Heart right ventricle (tissue), 16 donors: ENCODE measurements around the gene ZBTB7C. TPM values are rescaled to one million over a fixed set of nuclear protein-coding genes. Genes with fewer than 3 reads are reported as not detected.
A peak's percentile ranks its signal among the peaks of the same experiment; 100 is the strongest.

Experiments
- ATAC-seq, 8 donors: fragments of 200-7000 bp; cut with Tn5 transposase; one replicate each; pipeline ENCODE4 v1.9.1; 2020; ENCODE audit warnings: mild to moderate bottlenecking in 8 of 8, moderate library complexity in 8 of 8, moderate number of reproducible peaks in 1 of 8
- DNase-seq, 2 donors: peaks; one replicate each; pipeline ENCODE4 v3.0.0-alpha.2; 2020
- H3K27ac ChIP-seq, 10 donors: fragments of 200-600 bp; sonication (generic) in 2 of 10; one replicate each; pipeline versions ENCODE4 v1.5.0 to v1.8.0; 2020 to 2022; ENCODE audit warnings: mild to moderate bottlenecking in 3 of 10
- H3K27me3 ChIP-seq, 7 donors: fragments of 200-600 bp; one replicate each; pipeline ENCODE4 v1.8.0; 2021 to 2022; ENCODE audit warnings: mild to moderate bottlenecking in 2 of 7
- H3K36me3 ChIP-seq, 9 donors: fragments of 200-600 bp; sonication (generic) in 1 of 9; one replicate each; pipeline versions ENCODE4 v1.5.0 to v1.8.0; 2020 to 2022; ENCODE audit warnings: mild to moderate bottlenecking in 2 of 9
- H3K4me1 ChIP-seq, 9 donors: fragments of 200-600 bp; sonication (generic) in 1 of 9; one replicate each; pipeline versions ENCODE4 v1.5.0 to v1.8.0; 2020 to 2022; ENCODE audit warnings: mild to moderate bottlenecking in 4 of 9
- H3K4me3 ChIP-seq, 10 donors: fragments of 200-600 bp; sonication (generic) in 2 of 10; one replicate each; pipeline versions ENCODE4 v1.5.0 to v1.8.0; 2020 to 2022; ENCODE audit warnings: mild to moderate bottlenecking in 7 of 10, moderate library complexity in 2 of 10
- H3K9me3 ChIP-seq, 11 donors: fragments of 200-600 bp in 10 of 11; sonication (generic) in 2 of 11; one replicate each; pipeline versions ENCODE4 v1.5.0 to v1.8.0; 2013 to 2022; ENCODE audit warnings: mild to moderate bottlenecking in 2 of 11, control low read depth in 1 of 11, moderate library complexity in 1 of 11
- WGBS, 2 donors: extraction: QIAGEN DNeasy Blood & Tissue Kit; methylation state at CpG; one replicate each; pipeline ENCODE4 v1.1.7; 2013; ENCODE audit warnings: inconsistent platforms in 1 of 2; 5-methylcytosine and 5-hydroxymethylcytosine counted together
- intact Hi-C, 10 donors: fragments of 100-400 bp; cut with DNase I; formaldehyde crosslinking; loops; one replicate each; pipeline versions ENCODE4 v1.11.1 to v1.14.2; 2022
- polyA plus RNA-seq, 2 donors: library from polyadenylated mRNA; stranded (reverse); fragments of 200-250 nt; gene quantifications; one replicate each; pipeline ENCODE4 v1.2.3, GENCODE V29; 2013
- total RNA-seq, 10 donors: library from RNA; stranded (reverse); fragmentation: NEBNext Ultra II Directional in 3 of 10; extraction: Animal tissue kit (Norgen Biotek cat#: 25700) in 3 of 10; gene quantifications; one replicate each; pipeline versions ENCODE4 v1.2.1 to v1.2.4, GENCODE V29; 2021 to 2023
- TF ChIP-seq, protein P1 (sequence below), 9 donors: fragments of 200-600 bp; sonication (generic) in 2 of 9; IDR thresholded peaks; one replicate each; pipeline versions ENCODE4 v1.5.0 to v1.8.0; 2021 to 2022; ENCODE audit warnings: antibody characterized with exemption in 9 of 9, mild to moderate bottlenecking in 5 of 9, moderate library complexity in 1 of 9
- donor health status: Arrhythmogenic right ventricular cardiomyopathy.
- donor health status: ischemic (EF 13 %, LVEDD 7.1; RV severe dilation, severe dysfunction).
- donor health status: healthy with polysubstance abuse.
- donor health status: DM: no; HTN: yes; CAD: no.
- donor health status: DM: no; HTN: no; CAD: no.
- donor health status: ischemic (EF 25% LVEDD 6.9; RV normal size, moderate dysfunction).
- donor health status: ischemic (EF 25% LVEDD 5.7; RV mildly dilated, moderate dysfunction).
- donor health status: healthy.
- donor health status: DM: yes; HTN: yes; CAD: no.
- donor health status: Ischemic cardiomyopathy.
- donor health status: ischemic (EF 35%, LVEDD 5.7; RV mildly dilated, moderate dysfunction).
- donor health status: nonischemic (EF 11% LVEDD 7.7; RV severe dilation, severe dysfunction).
- donor health status: DM: yes; HTN: yes; CAD: no.
- donor health status: PGD.
- donor health status: ischemic (EF 29% LVEDD 5.4; RV normal size, mild dysfunction).
- donor health status: nonischemic (EF 23%, LVEDD 6.1; RV moderate dilation, normal function).

Gene ZBTB7C
- total and polyA plus RNA-seq, 12 donors, result 0.49 to 6.3 (median 1.5) TPM

DNA sequence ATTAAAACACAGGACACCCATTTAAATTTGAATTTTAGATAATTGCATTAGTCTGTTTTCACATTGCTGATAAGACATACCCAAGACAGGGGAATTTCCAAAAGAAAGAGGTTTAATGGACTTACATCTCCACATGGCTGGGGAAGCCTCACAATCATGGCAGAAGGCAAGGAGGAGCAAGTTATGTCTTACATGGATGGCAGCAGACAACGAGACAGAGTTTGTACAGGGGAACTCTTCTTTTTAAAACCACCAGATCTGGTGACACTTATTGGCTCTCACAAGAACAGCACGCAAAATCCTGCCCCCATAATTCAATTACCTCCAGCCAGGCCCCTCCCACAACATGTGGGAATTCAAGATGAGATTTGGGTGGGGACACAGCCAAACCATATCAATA is 398.9 kb downstream of the ZBTB7C start:
- Histone ChIP-seq H3K4me1 (peaks cover 0 to 15% (median 8%) of the 10 kb centered on the region in 9 donors), H3K9me3 (peaks cover 0 to 7% (median 0%) of the 10 kb centered on the region in 11 donors), H3K4me3 (no peak overlapping the region), H3K27ac (no peak overlapping the region), H3K27me3 (peaks cover 0 to 14% (median 0%) of the 10 kb centered on the region in 7 donors), H3K36me3 (no peaks in the 10 kb centered on the region)
- TF ChIP-seq, protein P1, sequence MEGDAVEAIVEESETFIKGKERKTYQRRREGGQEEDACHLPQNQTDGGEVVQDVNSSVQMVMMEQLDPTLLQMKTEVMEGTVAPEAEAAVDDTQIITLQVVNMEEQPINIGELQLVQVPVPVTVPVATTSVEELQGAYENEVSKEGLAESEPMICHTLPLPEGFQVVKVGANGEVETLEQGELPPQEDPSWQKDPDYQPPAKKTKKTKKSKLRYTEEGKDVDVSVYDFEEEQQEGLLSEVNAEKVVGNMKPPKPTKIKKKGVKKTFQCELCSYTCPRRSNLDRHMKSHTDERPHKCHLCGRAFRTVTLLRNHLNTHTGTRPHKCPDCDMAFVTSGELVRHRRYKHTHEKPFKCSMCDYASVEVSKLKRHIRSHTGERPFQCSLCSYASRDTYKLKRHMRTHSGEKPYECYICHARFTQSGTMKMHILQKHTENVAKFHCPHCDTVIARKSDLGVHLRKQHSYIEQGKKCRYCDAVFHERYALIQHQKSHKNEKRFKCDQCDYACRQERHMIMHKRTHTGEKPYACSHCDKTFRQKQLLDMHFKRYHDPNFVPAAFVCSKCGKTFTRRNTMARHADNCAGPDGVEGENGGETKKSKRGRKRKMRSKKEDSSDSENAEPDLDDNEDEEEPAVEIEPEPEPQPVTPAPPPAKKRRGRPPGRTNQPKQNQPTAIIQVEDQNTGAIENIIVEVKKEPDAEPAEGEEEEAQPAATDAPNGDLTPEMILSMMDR (IDR thresholded peaks at IDR 0.05), result no peak
- DNase-seq (no peak), ATAC-seq (no peak)
- 92 to 97% methylated on average over 2 of the region's 2 CpGs for WGBS, 2 donors
- intact Hi-C loops, result no loop called here

- no peaks in the 10 kb centered on the region for H3K9me3 ChIP-seq
- H3K4me1 ChIP-seq, result peaks cover 0 to 16% (median 10%) of the 10 kb centered on the region in 9 donors
- intact Hi-C loops, result loop anchor here in 5 of 10 donors (2.0 to 10.0 kb wide), 5 partner anchors 74 to 164 kb away; partner anchors contain the start of gene SMAD2 (in 3 of the 5)
- H3K36me3 ChIP-seq, result no peaks in the 10 kb centered on the region
- WGBS, 2 donors, result 93 to 95% methylated on average over 10 of the region's 10 CpGs
- DNase-seq, result no peak
- no peak overlapping the region for H3K4me3 ChIP-seq
- ATAC-seq, result no peak
- no peak overlapping the region for H3K27ac ChIP-seq
- TF ChIP-seq, protein P1 (IDR thresholded peaks at IDR 0.05), result no peak
- peaks cover 0 to 8% (median 0%) of the 10 kb centered on the region in 7 donors for H3K27me3 ChIP-seq
Measured at GRCh38 chr18:48009116-48009745, 400.0 kb downstream of the ZBTB7C start.

DNA sequence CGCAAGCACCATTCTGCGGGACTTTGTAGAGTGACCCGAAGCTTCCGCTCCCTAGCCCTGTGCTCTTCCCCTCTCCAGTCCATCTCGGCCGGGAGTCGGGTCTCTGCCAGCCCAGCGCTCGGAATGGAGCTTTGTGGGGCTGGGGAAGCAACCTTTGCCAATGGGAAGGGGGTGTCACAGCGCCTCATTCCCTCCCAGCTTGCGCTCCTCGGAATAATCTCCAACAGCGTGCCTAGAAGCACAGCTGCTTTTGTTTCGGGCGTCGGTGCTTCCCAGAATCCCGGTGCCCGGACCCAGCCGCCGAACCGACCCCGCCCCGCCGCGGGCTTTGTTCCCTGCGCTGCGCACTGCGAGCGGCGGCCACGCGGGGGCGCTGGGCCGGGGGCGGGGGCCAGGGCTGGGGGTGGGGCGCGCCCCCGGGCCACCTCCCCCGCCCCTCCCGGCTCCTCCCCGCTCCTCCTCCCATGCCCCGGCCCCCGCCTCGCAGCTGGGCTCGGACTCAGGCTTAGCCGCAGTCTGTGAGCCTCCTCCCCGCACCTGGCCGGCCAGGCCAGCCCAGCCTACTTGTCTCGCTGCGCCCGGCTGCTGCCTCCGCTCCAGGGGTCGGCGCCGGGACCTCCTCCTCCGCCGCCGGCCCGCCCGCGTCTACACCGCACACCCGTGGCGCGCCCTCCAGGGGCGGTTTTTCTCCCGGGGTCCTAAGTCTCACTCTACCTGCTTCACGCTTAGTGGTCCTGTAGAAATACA is 401.1 kb downstream of the ZBTB7C start:
- Histone ChIP-seq H3K4me3 (peak overlapping the region; percentile 22 to 68 (median 60)), H3K27me3 (peaks cover 0 to 8% (median 0%) of the 10 kb centered on the region in 7 donors), H3K4me1 (peaks cover 0 to 27% (median 20%) of the 10 kb centered on the region in 9 donors), H3K27ac (peak overlapping the region in 5 of 10 donors; percentile 30 to 68 (median 48)), H3K9me3 (no peaks in the 10 kb centered on the region), H3K36me3 (no peaks in the 10 kb centered on the region)
- WGBS, 2 donors, result 3 to 5% methylated on average over 51 to 68 of the region's 68 CpGs
- peak; percentile 60 to 90 (median 85) for ATAC-seq
- DNase-seq, result peak; percentile 68 to 69
- TF ChIP-seq, protein P1 (IDR thresholded peaks at IDR 0.05), result peak; percentile 59 to 94 (median 73)
- intact Hi-C loops, result loop anchor here in 5 of 10 donors (2.0 to 10.0 kb wide), 5 partner anchors 73 to 163 kb away; partner anchors contain the start of gene SMAD2 (in 3 of the 5)

DNA sequence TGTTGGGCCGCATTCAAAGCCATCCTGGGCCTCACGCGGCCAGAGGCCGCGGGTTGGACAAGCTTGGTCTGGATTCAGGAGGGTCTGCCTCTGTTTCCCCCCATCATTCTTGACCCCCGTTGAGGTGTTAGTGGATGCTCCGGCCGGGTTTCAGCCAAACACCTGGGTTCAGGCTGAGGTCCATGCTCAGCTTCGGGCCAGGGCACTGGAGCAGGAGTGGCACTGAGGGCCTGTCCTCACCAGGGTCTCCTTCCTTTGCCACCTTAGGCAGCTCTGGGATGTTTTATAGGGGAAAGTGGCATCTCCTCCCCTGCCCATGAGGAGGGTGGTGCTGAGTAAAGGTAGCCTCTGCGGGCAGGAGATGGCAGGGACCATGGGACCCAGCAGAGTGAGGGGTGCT is 401.8 kb downstream of the ZBTB7C start:
- ATAC-seq, result no peak
- Histone ChIP-seq H3K4me1 (peaks cover 0 to 33% (median 22%) of the 10 kb centered on the region in 9 donors), H3K4me3 (peak overlapping the region in 6 of 10 donors; percentile 40 to 68 (median 60)), H3K27ac (peak overlapping the region in 4 of 10 donors; percentile 30 to 68 (median 49)), H3K9me3 (no peaks in the 10 kb centered on the region), H3K36me3 (no peaks in the 10 kb centered on the region), H3K27me3 (peaks cover 0 to 8% (median 0%) of the 10 kb centered on the region in 7 donors)
- TF ChIP-seq, protein P1 (IDR thresholded peaks at IDR 0.05), result no peak
- WGBS, 2 donors, result 95% methylated on average over 10 of the region's 10 CpGs
- intact Hi-C loops, result loop anchor here in 4 of 10 donors (10.0 kb wide), 4 partner anchors 73 to 163 kb away; partner anchors contain the start of gene SMAD2 (in 2 of the 4)
- no peak for DNase-seq
